Stimulated activated CD8-positive, alpha-beta memory T cell treated with anti-CD3 and anti-CD28 coated beads, Interleukin-7, amount 100 ng/mL, for 4 hours (primary cell): ENCODE measurements around the gene FARS2.

Experiments used
- DNase-seq, 2 donors: peaks; one replicate each; pipeline ENCODE4 v3.0.0-alpha.2; 2020; ENCODE audit warnings: low read depth in 2 of 2

FARS2 gene

DNA sequence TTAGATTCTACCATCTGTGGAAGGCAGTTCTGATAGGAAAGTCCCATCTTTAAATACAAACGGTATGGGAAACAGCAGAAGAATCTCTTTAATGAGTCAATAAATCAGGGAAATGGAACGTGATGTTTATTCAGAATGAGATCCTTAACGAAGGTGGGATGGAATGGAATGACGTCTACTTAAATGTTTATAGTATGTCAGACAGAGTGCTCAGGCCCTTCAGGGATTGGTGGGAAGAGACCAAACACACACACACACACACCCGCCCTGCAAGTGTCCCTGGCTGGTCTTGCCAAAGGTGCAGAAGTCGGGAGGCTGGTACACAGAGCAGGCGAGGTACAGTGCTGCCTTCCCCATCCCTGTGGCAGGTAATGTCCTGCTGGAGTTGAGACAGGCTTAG, 164.0 kb downstream of the FARS2 start:
- no peak for DNase-seq

GRCh38 chr6:5425797-5426196, 164.5 kb downstream of the FARS2 start:
- no peak for DNase-seq

GRCh38 chr6:5427586-5427985, 166.3 kb downstream of the FARS2 start:
- DNase-seq = no peak

DNA sequence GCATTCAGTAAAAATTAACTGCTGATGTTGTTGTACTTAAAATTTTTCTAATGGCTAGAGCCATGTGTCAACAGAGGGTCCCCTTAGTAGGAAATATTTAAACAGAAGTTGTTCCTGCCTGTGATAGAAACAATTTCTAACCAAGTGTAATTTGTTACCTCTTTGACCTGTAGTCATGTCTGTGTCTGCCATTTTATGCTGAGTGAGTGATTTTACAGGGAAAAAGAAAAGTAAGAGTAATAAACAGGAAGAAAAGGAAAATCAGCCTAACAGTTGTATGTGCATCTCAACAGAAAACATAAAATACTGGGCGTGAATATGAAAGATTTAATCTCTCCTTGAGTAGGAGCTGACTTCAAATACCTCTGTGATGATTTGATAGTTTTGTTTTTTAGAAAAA, 172.0 kb downstream of the FARS2 start:
- DNase-seq = no peak

GRCh38 chr6:5435449-5435848, 174.1 kb downstream of the FARS2 start:
- DNase-seq = no peak

DNA sequence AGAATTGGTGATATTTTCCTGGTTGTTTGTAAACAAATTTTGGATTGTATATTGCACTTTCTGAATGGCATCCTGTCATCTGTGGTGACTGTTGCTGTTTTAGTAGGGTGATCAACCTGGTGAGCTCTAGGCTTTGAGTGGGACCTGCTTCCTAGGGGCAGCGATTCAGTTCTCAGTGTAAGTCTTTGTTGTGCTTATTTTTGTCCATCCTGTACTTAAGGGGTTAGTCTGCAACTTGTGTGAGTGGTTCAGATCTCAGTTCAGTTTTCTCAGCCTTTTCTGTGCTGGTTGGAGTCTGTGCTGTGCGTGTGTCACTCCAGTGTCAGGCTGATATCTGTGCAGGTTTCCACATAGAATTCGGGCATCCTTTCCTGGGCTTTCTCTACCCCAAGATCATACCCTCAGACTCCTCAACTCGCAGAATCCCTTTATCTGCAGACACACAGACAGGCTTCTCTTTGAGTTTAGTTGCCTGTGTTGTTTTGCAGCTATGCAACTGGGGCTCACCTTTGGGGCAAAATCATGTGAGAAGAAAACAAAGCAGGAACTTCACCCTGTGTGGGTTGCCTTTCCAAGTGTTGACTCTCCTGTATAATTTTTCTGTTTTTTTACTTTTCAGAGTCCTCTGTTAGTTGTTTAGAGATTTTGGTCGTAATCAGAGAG, 177.7 kb downstream of the FARS2 start:
- DNase-seq = no peak

DNA sequence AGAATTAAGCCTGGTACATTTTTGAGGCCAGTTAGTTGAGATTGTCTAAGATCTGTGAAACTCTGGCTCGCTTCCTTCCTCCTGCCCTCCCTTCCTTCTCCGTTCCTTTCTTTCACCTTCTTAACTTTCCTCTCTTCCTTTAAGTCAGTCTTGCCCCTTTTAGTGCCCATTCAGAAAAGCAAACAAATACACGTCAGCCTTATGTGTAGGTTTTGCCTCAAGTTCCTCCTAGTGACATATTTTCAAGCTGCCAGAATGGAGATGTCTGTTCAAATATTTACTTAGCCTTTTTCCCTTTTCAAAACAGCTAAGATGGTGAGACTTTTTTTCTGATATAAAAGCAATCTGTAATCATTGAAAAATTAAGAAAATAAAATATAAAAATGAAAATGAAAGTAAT, 178.4 kb downstream of the FARS2 start:
- no peak for DNase-seq

GRCh38 chr6:5442319-5442718, 181.0 kb downstream of the FARS2 start:
- DNase-seq = no peak

DNA sequence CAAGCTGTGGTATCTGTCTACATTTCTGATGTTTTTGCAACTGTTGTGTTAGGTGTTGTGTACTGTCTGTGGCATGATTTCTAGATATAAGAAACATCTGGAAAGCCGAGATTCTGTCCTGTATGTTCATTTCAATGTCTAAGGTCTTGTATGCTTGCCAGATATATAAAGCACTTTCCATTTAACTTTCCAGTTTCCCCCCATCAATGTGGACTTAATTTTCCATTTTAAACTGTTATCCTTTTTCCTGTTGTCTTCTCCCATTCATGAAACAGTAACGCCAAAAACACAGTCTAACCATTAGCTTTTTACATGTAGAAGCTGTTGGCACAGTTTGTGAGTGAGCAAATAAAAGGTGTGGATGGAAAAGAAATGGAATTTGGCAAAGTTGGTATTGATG, 181.6 kb downstream of the FARS2 start:
- no peak for DNase-seq

DNA sequence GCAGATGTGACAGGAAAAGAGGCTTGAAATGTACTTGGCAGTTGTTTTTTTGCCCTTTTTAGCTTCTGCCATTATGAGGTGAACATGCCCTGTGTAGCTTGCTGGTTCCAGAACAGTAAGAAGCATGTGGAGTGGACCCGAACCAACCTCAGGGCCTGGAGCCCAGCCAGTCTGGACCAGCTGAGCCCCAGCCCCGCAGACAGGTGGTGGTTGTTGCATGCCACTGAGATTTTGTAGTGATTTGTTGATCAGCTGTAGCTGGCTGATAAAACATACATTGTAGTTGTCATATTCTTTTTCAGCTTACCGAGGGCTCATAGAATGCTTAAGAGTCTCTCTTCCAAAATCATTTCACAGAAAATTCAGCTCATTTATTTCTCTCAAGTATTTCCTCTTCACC, 182.2 kb downstream of the FARS2 start:
- no peak for DNase-seq

GRCh38 chr6:5446362-5447075, 185.2 kb downstream of the FARS2 start:
- DNase-seq = no peak

- no peak for DNase-seq
Measured at GRCh38 chr6:5447921-5448320, 186.6 kb downstream of the FARS2 start.

DNA sequence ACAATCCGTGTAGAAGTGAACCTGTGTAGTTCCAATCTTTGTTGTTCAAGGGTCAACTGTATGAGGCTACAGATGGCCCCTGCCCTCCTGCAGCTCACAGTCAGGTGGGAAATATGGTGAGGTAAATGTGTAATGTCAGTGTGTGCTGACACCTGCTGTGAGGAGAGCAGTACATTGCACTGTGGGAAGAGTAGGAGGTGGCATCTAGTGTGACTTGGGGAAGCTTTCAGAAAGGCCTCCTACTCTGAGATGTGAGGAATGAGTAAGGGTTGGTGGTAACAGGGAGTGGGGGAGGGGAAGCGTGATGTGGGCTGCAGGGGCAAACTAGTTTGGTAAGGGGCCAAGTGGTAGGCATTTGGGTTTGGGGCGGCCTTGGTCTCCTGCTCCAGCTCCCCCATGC, 188.8 kb downstream of the FARS2 start:
- DNase-seq = no peak

GRCh38 chr6:5453546-5453945, 192.2 kb downstream of the FARS2 start:
- no peak for DNase-seq

- no peak for DNase-seq
Measured at GRCh38 chr6:5455142-5455541, 193.8 kb downstream of the FARS2 start.

- no peak for DNase-seq
Measured at GRCh38 chr6:5457041-5457440, 195.7 kb downstream of the FARS2 start.

DNA sequence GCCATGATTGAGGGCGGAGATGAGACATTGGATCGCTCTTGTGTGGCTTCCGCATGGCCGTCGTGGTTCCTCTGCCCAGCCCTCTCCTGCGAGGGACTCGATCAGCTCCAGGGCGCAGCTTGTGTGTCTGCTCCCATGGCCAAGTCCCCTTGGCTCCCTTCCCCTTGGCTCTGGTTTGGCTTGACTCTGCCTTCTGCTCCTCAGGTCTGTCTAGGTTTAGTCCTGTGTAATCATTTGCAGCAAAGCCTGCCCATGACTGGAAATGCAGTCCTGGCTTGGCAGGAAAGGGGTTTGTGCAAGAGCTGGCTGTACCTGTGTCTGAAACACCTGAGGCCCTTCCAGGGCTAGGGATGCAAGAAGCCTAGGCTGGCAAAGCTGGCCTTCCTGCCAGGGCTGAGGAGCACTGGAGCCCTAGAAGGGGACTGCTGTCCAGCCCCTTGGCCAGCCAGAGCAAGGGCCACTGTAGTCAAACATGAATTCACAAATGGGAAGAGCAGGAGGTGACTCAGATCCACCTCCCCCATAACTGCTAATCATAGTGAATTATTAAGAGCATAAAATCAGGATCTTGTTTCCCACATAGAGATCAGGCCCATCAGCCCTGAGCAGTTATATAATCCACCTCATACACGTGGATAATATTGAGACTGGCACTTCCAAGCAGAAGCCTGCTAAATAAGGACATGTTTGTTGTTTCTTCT, 196.8 kb downstream of the FARS2 start:
- no peak for DNase-seq

DNA sequence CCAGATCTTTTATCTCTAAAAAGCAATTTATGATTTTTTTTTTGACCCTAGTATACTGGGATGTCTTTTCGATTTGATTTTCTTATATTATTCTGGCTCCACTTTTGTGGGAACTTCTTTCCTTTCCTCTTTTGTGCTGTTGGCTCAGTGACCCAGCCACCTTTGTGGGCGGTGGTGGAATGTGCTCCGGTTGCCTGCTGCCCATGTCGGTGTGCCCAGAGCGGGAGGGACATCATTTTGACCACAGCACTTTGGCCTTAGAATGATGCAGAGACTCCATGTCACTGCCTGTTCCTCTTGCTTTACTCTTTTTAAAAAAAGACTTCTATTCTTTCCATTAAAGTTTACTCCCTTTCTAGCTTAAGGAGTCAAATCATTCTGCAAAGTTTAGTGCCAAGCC, 198.0 kb downstream of the FARS2 start:
- no peak for DNase-seq

DNA sequence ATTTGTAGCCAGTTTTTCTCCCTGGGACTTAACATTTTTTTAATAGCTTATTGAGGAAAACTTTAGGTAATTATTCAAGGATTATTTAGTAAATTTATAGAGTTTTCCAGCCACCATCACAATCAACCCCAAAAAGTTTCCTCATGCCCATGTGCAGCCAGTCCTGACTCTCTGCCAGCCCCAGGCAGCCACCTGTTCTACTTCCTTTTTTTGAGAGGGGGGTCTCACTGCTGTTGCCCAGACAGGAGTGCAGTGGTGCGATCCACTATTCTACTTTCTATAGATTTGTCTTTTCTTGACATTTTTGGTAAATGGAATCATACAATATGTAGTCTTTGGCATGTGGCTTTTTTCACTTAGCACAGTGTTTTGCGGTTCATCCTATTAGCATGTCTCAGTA, 200.1 kb downstream of the FARS2 start:
- DNase-seq = no peak

DNA sequence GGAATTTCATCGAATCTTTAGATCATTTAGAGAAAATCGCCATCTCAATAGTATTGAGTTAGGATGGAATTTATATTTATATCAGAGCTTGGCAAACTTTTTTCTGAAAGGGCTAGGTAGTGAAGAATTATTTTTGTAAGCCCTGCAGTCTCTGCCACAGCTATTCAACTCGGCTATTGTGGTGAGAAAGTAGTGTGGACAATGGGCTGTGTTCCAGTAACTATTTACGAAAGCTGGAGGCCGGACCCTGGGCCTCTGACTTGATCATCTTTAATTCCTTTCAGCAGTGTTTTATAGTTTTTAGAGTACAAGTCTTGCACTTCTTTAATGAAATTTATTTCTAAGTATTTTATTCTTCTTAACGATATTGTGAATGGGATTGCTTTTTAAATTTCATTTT, 201.5 kb downstream of the FARS2 start:
- DNase-seq = no peak

DNA sequence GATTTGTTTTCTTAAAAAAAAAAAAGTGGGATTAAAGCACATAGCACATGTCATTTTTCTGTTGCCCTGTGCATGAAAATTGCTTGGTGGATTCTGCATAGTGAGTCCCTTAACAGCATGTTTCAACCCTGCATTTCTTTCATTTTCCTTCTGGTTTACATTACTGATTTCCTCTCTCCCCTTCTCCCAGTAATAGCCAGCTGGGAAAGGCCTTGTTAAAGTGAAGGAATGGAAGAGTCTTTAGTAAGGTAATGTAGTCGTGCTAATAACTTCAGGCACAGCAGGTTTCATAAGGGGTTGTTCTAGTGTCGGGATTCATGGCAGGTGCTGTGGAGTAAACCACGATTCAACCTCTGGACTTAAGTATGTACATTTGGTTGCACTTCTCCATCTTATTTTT, 202.4 kb downstream of the FARS2 start:
- no peak for DNase-seq

GRCh38 chr6:5464099-5464885, 203.0 kb downstream of the FARS2 start:
- no peak for DNase-seq
